Epithelial cell of proximal tubule (primary cell): ENCODE results near the gene DOK5. TPM values are rescaled to one million over a fixed set of nuclear protein-coding genes. Genes with fewer than 3 reads are reported as not detected.

Source experiments
- DNase-seq: peaks from one replicate; pipeline ENCODE4 v3.0.0-alpha.2; 2011; ENCODE audit warnings: low read depth
- H3K4me3 ChIP-seq: 2 replicates; pipeline ENCODE4 v1.5.1; 2011; ENCODE audit warnings: low read depth, mild to moderate bottlenecking, low read length
- total RNA-seq: library from RNA; depleted of rRNA; stranded (reverse); fragments of >200 nt; gene quantifications from 2 replicates; pipeline ENCODE4 v1.2.3, GENCODE V29; 2015
- TF ChIP-seq, protein P1 (sequence below): conservative IDR thresholded peaks from 2 replicates; pipeline ENCODE4 v1.5.1; 2012; ENCODE audit warnings: low read depth, mild to moderate bottlenecking, low read length

Gene DOK5
- total RNA-seq, 1 donor from 2014 or later, result 4.4 TPM

DNA sequence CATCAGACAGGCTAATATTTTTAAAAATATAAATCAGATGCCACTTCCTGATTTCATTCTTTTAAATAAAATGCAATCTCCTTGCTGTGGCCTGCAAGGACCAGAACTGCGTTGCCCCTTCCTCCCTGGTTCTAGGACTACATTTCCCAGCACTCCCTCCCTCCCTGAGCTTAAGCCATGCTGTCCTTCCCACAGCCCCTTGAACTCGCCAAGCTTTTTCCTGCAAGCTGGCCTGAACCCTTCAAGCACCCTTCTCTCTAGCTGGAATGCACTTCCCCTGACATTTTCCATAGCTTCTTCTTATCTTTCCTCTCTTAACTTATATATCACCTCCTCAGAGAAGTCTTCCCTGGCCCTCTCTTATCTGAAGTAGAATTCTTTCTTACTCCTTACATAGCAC lies 6.1 kb upstream of the DOK5 start:
- no peak for DNase-seq
- TF ChIP-seq, protein P1, sequence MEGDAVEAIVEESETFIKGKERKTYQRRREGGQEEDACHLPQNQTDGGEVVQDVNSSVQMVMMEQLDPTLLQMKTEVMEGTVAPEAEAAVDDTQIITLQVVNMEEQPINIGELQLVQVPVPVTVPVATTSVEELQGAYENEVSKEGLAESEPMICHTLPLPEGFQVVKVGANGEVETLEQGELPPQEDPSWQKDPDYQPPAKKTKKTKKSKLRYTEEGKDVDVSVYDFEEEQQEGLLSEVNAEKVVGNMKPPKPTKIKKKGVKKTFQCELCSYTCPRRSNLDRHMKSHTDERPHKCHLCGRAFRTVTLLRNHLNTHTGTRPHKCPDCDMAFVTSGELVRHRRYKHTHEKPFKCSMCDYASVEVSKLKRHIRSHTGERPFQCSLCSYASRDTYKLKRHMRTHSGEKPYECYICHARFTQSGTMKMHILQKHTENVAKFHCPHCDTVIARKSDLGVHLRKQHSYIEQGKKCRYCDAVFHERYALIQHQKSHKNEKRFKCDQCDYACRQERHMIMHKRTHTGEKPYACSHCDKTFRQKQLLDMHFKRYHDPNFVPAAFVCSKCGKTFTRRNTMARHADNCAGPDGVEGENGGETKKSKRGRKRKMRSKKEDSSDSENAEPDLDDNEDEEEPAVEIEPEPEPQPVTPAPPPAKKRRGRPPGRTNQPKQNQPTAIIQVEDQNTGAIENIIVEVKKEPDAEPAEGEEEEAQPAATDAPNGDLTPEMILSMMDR, result no peak
- H3K4me3 ChIP-seq, result no peak overlapping the region

GRCh38 chr20:54469952-54470351 lies 5.4 kb upstream of the DOK5 start:
- TF ChIP-seq, protein P1, result no peak
- DNase-seq, result no peak
- H3K4me3 ChIP-seq, result no peak overlapping the region

GRCh38 chr20:54470697-54471096 lies 4.7 kb upstream of the DOK5 start:
- no peak for DNase-seq
- TF ChIP-seq, protein P1, result no peak
- H3K4me3 ChIP-seq, result no peak overlapping the region

GRCh38 chr20:54472607-54473006 lies 2.8 kb upstream of the DOK5 start:
- no peak for DNase-seq

GRCh38 chr20:54473340-54473739 lies 2.1 kb upstream of the DOK5 start:
- TF ChIP-seq, protein P1, result no peak
- no peak for DNase-seq
- no peak overlapping the region for H3K4me3 ChIP-seq

More at GRCh38 chr20:54472607-54473006, 2.8 kb upstream of the DOK5 start:
- H3K4me3 ChIP-seq, result no peak overlapping the region
- TF ChIP-seq, protein P1, result no peak

DNA sequence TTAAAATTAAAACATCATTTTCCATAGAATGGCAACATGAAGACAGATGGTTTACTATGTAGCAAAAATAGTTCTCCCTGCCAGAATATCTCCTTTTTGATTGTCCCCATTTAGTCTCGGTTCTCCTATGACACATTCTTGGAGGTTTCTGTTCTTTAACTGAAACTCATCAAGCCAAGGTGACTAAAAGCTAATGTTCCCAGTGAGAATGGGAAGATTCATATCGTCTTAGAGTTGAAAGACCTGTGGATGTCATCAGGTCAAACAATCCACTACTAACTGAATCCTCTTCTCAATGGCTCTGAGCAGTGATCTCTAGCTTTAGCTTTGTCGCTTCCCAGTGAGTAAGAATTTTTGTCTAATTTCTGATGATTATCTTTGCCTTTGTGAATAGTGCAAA lies 1.3 kb upstream of the DOK5 start:
- TF ChIP-seq, protein P1, result no peak
- DNase-seq, result no peak
- H3K4me3 ChIP-seq, result no peak overlapping the region

- TF ChIP-seq, protein P1, result no peak
- H3K4me3 ChIP-seq, result peak overlapping the region; percentile 81
- DNase-seq, result no peak
These were observed 527 bp upstream of the DOK5 start for GRCh38 chr20:54474866-54475265.
